Brain microvascular endothelial cell (primary cell): ENCODE measurements around the gene SLC41A3.

Source experiments
- DNase-seq: peaks from one replicate; pipeline ENCODE4 v3.0.0-alpha.2; 2020
- H3K27ac ChIP-seq: fragments of 250-450 bp; sonication (Bioruptor Pico); 2 replicates; pipeline ENCODE4 v1.5.1; 2020; ENCODE audit warnings: mild to moderate bottlenecking, moderate library complexity
- H3K27me3 ChIP-seq: fragments of 250-450 bp; sonication (Bioruptor Pico); replicated peaks from 2 replicates; pipeline ENCODE4 v1.5.1; 2020; ENCODE audit warnings: mild to moderate bottlenecking
- H3K36me3 ChIP-seq: fragments of 250-450 bp; sonication (Bioruptor Pico); replicated peaks from 2 replicates; pipeline ENCODE4 v1.5.1; 2020; ENCODE audit warnings: mild to moderate bottlenecking
- H3K4me3 ChIP-seq: 2 replicates; pipeline ENCODE4 v1.5.1; 2011; ENCODE audit warnings: low read depth, mild to moderate bottlenecking, control low read depth, low read length, moderate library complexity
- CTCF ChIP-seq: IDR thresholded peaks from 2 replicates; pipeline ENCODE4 v1.5.1; 2011; ENCODE audit warnings: low read depth, mild to moderate bottlenecking, moderate library complexity, low read length, control low read depth, inconsistent platforms; ENCODE audit errors: missing control alignments
- in situ Hi-C: cut with HindIII; loops from 2 replicates; pipeline ENCODE4 v1.10.0; 2017; ENCODE audit warnings: low sequenced_read_pairs, low pct_ligation_motif_present

Gene SLC41A3

GRCh38 chr3:126057936-126058335, 26.0 kb downstream of the SLC41A3 start:
- H3K27me3 ChIP-seq: no peaks in the 10 kb centered on the region
- TF ChIP-seq CTCF: no peak
- in situ Hi-C loops: no loop called here
- no peak for DNase-seq
- no peaks in the 10 kb centered on the region for H3K36me3 ChIP-seq
- H3K4me3 ChIP-seq: no peak overlapping the region
- H3K27ac ChIP-seq: no peak overlapping the region

GRCh38 chr3:126057501-126057819, 26.5 kb downstream of the SLC41A3 start:
- in situ Hi-C loops: no loop called here
- DNase-seq: no peak
- H3K4me3 ChIP-seq: no peak overlapping the region
- H3K36me3 ChIP-seq: no peaks in the 10 kb centered on the region
- no peaks in the 10 kb centered on the region for H3K27me3 ChIP-seq
- TF ChIP-seq CTCF: no peak
- no peak overlapping the region for H3K27ac ChIP-seq

- no peaks in the 10 kb centered on the region for H3K36me3 ChIP-seq
- no peak for TF ChIP-seq CTCF
- DNase-seq: no peak
- H3K4me3 ChIP-seq: no peak overlapping the region
- H3K27ac ChIP-seq: no peak overlapping the region
- in situ Hi-C loops: no loop called here
- H3K27me3 ChIP-seq: no peaks in the 10 kb centered on the region
Measured at GRCh38 chr3:126056681-126057500, 27.0 kb downstream of the SLC41A3 start.

- Histone ChIP-seq H3K36me3 (no peaks in the 10 kb centered on the region), H3K27ac (no peak overlapping the region), H3K4me3 (no peak overlapping the region), H3K27me3 (no peaks in the 10 kb centered on the region)
- in situ Hi-C loops: no loop called here
- no peak for DNase-seq
- TF ChIP-seq CTCF: no peak
Measured at GRCh38 chr3:126056088-126056487, 27.8 kb downstream of the SLC41A3 start.

GRCh38 chr3:126054870-126055269, 29.1 kb downstream of the SLC41A3 start:
- no peak for TF ChIP-seq CTCF
- H3K36me3 ChIP-seq: no peaks in the 10 kb centered on the region
- DNase-seq: no peak
- H3K27me3 ChIP-seq: no peaks in the 10 kb centered on the region
- no peak overlapping the region for H3K4me3 ChIP-seq
- in situ Hi-C loops: no loop called here
- no peak overlapping the region for H3K27ac ChIP-seq
